CD4-positive, alpha-beta T cell (primary cell): ENCODE data around the gene PRKAR1B. TPM values are rescaled to one million over a fixed set of nuclear protein-coding genes. Genes with fewer than 3 reads are reported as not detected.

Experiments
- ATAC-seq: fragments of 200-7000 bp; cut with Tn5 transposase; one replicate; pipeline ENCODE4 v1.10.0; 2022; ENCODE audit warnings: mild to moderate bottlenecking; ENCODE audit not compliant: poor library complexity
- CTCF ChIA-PET: fragments of 350-600 bp; sonication (Branson Sonifier 250); formaldehyde crosslinking; loops from one replicate; lab custom pipeline; 2021; ENCODE audit warnings: antibody characterized with exemption, inconsistent platforms; lab: Charles Lee
- POLR2A ChIA-PET: fragments of 350-600 bp; sonication (Branson Sonifier 250); formaldehyde crosslinking; loops from one replicate; lab custom pipeline; 2021; ENCODE audit warnings: antibody characterized with exemption, inconsistent platforms; lab: Charles Lee
- DNase-seq, 14 experiments: peaks; one replicate each; pipeline ENCODE4 v3.0.0-alpha.2; 2013 to 2020; ENCODE audit warnings: mixed read lengths in 2 of 14
- H3K27ac ChIP-seq, 2 donors: one replicate each; pipeline versions ENCODE4 v1.5.1 to v1.7.0; 2013; ENCODE audit warnings: low read length in 2 of 2, low read depth in 1 of 2, mild to moderate bottlenecking in 1 of 2
- H3K27me3 ChIP-seq, 2 experiments: 1 replicate in 1 of 2; 2 replicates in 1 of 2; pipeline versions ENCODE4 v1.6.1 to v1.7.0; 2013; ENCODE audit warnings: low read length in 2 of 2, control low read depth in 1 of 2, mild to moderate bottlenecking in 1 of 2, moderate library complexity in 1 of 2; ENCODE audit not compliant: insufficient read depth in 2 of 2, control insufficient read depth in 1 of 2
- H3K36me3 ChIP-seq: one replicate; pipeline ENCODE4 v1.6.1; 2013; ENCODE audit warnings: low read length, control low read depth; ENCODE audit not compliant: insufficient read depth
- H3K4me1 ChIP-seq: one replicate; pipeline ENCODE4 v1.6.1; 2013; ENCODE audit warnings: low read length, control low read depth; ENCODE audit not compliant: insufficient read depth
- H3K4me3 ChIP-seq: one replicate; pipeline ENCODE4 v1.5.1; 2013; ENCODE audit warnings: mild to moderate bottlenecking, low read length, moderate library complexity
- H3K9me3 ChIP-seq, 2 experiments: 1 replicate in 1 of 2; 2 replicates in 1 of 2; pipeline versions ENCODE4 v1.6.1 to v1.7.0; 2013; ENCODE audit warnings: low read length in 2 of 2, mild to moderate bottlenecking in 2 of 2, control low read depth in 1 of 2, moderate library complexity in 1 of 2; ENCODE audit not compliant: control insufficient read depth in 1 of 2, insufficient read depth in 1 of 2
- H3K27ac Mint-ChIP-seq: one replicate; pipeline ENCODE4 v1.8.0; 2020; ENCODE audit warnings: mixed read lengths
- H3K27me3 Mint-ChIP-seq: one replicate; pipeline ENCODE4 v1.8.0; 2021; ENCODE audit warnings: mixed read lengths
- H3K36me3 Mint-ChIP-seq: one replicate; pipeline ENCODE4 v1.8.0; 2021; ENCODE audit warnings: low read depth, mixed read lengths
- H3K4me1 Mint-ChIP-seq: one replicate; pipeline ENCODE4 v1.8.0; 2021; ENCODE audit warnings: low read depth, mixed read lengths
- H3K4me3 Mint-ChIP-seq: one replicate; pipeline ENCODE4 v1.8.0; 2020; ENCODE audit warnings: mild to moderate bottlenecking, mixed read lengths
- H3K9me3 Mint-ChIP-seq: one replicate; pipeline ENCODE4 v1.8.0; 2020; ENCODE audit warnings: mixed read lengths
- CTCF ChIP-seq: fragments of 200-600 bp; IDR thresholded peaks from one replicate; pipeline ENCODE4 v1.8.0; 2022; ENCODE audit warnings: antibody characterized with exemption, mild to moderate bottlenecking
- intact Hi-C, 2 experiments: fragments of 100-400 bp; cut with DNase I in 1 of 2; cut with micrococcal nuclease in 1 of 2; formaldehyde crosslinking; loops; one replicate each; pipeline versions ENCODE4 v1.15.1 to v1.9.0; 2023 to 2025; cut with DNase I, micrococcal nuclease
- total RNA-seq, 174 experiments: library from RNA in 2 of 174; stranded (reverse) in 2 of 174; gene quantifications; one replicate each; pipeline ENCODE4 v1.2.3 and lab custom pipeline; 2021 to 2026

The PRKAR1B gene
- total RNA-seq, 2 experiments from 2014 or later, result 18.8 to 19.5 TPM

- Mint-ChIP-seq H3K4me3 (no peak overlapping the region), H3K4me1 (no peaks in the 10 kb centered on the region), H3K27ac (no peak overlapping the region), H3K27me3 (no peaks in the 10 kb centered on the region), H3K9me3 (no peaks in the 10 kb centered on the region), H3K36me3 (peaks cover 59% of the 10 kb centered on the region)
- peaks cover 0 to 18% of the 10 kb centered on the region in 2 experiments for H3K9me3 ChIP-seq
- H3K4me3 ChIP-seq, result no peak overlapping the region
- no peak for TF ChIP-seq CTCF
- H3K36me3 ChIP-seq, result peaks cover 10% of the 10 kb centered on the region
- H3K27ac ChIP-seq, result no peak overlapping the region
- ChIA-PET POLR2A (no interaction called here), CTCF (no interaction called here)
- H3K4me1 ChIP-seq, result no peaks in the 10 kb centered on the region
- intact Hi-C loops, result no loop called here
- H3K27me3 ChIP-seq, result no peaks in the 10 kb centered on the region
- DNase-seq, result no peak
- ATAC-seq, result no peak
Measured at GRCh38 chr7:676972-677385, 50.1 kb downstream of the PRKAR1B start.

- intact Hi-C loops, result no loop called here
- Mint-ChIP-seq H3K4me3 (no peak overlapping the region), H3K4me1 (no peaks in the 10 kb centered on the region), H3K9me3 (no peaks in the 10 kb centered on the region), H3K27me3 (no peaks in the 10 kb centered on the region), H3K36me3 (peaks cover 65% of the 10 kb centered on the region), H3K27ac (no peak overlapping the region)
- ATAC-seq (no peak), DNase-seq (no peak)
- ChIA-PET CTCF (no interaction called here), POLR2A (no interaction called here)
- H3K4me3 ChIP-seq, result no peak overlapping the region
- no peak overlapping the region for H3K27ac ChIP-seq
- H3K27me3 ChIP-seq, result no peaks in the 10 kb centered on the region
- H3K4me1 ChIP-seq, result no peaks in the 10 kb centered on the region
- peaks cover 0 to 14% of the 10 kb centered on the region in 2 experiments for H3K9me3 ChIP-seq
- H3K36me3 ChIP-seq, result peaks cover 10% of the 10 kb centered on the region
- no peak for TF ChIP-seq CTCF
Measured at GRCh38 chr7:676246-676971, 50.7 kb downstream of the PRKAR1B start.

DNA sequence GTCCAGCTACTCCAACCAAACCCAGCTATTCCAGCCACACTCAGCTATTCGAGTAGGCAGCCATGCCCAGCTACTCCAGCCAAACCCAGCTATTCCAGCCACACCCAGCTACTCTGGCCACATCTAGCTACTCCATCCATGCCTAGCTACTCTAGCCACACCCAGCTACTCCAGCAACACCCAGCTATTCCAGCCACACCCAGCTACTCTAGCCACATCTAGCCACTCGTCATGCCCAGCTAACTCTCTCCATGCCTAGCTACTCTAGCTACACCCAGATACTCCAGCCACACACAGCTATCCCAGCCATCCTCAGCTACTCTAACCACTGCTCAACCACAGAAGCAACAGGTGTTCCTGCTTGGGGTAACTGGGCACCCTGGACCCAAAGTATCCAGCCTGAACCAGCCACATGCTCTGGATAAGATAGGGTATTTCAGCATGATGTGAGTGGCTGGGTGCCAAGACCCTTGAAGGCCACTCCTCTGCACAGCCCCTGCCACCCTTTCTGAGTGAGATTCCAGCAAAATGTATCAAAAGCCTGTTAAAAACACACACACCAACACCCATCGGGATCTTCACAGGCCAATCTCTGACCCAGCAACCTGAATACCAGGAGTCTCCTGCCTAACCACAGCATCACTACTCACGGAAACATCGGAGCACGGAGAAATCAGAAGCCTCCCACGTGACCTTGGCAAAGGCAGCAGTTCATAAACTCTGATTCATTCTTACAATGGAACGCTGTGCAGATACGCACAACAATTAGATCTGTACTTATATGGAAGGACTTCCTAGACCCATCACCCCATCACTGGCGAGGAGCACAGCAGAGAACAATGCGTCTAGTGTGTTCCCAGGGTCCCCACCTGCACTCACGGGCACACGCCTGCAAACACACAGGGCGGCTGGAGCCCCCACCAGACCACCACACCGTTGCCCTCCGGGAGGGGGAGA lies 52.3 kb downstream of the PRKAR1B start:
- Histone ChIP-seq H3K9me3 (peaks cover 0 to 5% of the 10 kb centered on the region in 2 experiments), H3K4me1 (no peaks in the 10 kb centered on the region), H3K27ac (no peak overlapping the region), H3K4me3 (no peak overlapping the region), H3K36me3 (peaks cover 10% of the 10 kb centered on the region), H3K27me3 (no peaks in the 10 kb centered on the region)
- ATAC-seq (no peak), DNase-seq (no peak)
- Mint-ChIP-seq H3K27me3 (no peaks in the 10 kb centered on the region), H3K9me3 (no peaks in the 10 kb centered on the region), H3K36me3 (peaks cover 56% of the 10 kb centered on the region), H3K27ac (peak overlapping the region; percentile 47), H3K4me3 (no peak overlapping the region), H3K4me1 (no peaks in the 10 kb centered on the region)
- intact Hi-C loops, result no loop called here
- no peak for TF ChIP-seq CTCF
- POLR2A ChIA-PET, result interaction anchor here (0.8 kb wide), 1 partner anchor 9 kb away, joined by 3 read pairs; no protein-coding TSS in a partner anchor
- CTCF ChIA-PET, result no interaction called here
